GM18511 (cell line): Measurements from ENCODE around the gene TCF3.

Experiments
- ATAC-seq: cut with Tn5 transposase; IDR thresholded peaks from one replicate; pipeline ENCODE4 v1.9.1; 2021; ENCODE audit warnings: mild to moderate bottlenecking, moderate library complexity; ENCODE audit not compliant: unreplicated experiment

The TCF3 gene

DNA sequence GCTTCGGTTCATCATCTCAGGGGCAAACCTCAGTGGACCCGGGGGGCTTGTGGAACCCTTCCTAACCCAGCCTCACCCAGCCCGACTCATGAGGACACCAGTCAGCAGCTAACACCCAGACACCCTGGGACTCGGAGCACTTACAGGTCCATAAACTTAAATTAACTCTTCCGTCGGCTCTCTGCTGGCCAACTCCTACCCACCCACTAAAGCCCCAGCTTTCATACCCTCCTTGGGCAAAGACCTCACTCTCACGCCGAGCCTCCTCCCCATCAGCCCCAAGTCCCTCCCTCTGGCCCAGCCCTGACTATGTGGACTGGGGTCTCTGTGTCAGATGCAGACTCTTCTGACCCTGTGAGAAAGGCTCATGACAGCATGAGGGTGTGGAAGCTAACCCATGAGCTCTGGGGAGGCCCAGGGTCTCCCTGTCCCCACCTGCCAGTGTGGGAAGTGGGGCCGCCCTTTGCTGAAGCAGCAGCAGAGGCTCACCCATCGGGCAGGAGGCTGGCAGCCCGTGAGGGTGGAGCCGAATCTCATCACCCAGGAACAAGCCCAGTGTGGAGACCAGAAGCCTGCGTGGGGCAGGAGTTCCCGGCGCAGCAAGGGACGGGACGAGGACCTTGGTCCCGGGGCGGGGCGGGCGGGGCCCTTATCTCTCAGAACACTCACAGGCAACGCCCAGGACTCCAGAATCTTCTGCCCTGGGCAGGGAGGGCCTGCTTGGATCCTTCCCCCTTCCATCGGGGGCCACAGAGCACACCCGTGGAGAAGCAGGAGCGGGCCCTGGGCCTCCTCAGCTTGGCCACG is 19.8 kb downstream of the TCF3 start:
- ATAC-seq, result no peak

- no peak for ATAC-seq
These were observed 20.8 kb downstream of the TCF3 start for GRCh38 chr19:1631557-1632100.

GRCh38 chr19:1630811-1631210 is 21.6 kb downstream of the TCF3 start:
- ATAC-seq, result no peak

DNA sequence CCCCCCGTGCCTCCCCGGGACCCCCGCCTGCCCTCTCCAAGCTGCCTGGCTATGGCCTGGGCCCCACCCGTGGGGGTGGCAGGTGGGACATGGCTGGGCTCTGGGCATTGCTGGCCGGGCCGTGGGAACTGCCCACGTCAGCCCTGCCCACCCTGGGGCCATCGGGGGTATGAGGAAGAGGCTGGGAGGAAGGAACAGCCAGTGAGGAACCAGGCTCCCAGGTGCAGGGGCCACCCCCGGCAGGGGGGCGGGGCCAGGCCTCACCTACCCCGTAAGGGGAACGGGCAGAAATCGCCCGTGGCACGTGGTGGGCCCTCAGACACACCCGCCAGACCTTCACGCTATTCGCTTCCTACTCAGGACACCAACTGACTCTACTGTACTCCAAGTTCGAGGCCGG is 22.4 kb downstream of the TCF3 start:
- ATAC-seq, result no peak

- ATAC-seq, result no peak
These were observed 23.1 kb downstream of the TCF3 start for GRCh38 chr19:1629256-1629808.

DNA sequence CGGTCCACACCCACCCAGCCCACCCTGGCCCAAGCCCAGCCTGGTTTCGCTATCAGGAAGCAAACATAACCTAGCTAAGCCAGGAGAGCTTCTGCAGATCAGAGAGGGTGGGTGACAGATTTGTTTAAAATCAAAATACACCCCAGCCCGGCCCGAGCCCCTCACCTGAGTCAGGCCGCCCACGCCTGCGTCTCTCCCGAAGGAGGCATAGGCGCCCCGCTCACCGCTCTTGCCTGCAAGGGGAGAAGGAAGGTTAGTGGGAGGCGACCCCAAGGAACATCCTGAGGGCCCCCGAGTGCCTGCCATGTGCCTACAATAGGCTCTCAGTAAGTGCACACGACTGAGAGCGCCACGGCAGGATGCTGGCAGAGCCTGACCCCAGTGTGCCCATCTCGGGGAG is 25.2 kb downstream of the TCF3 start:
- ATAC-seq, result no peak

DNA sequence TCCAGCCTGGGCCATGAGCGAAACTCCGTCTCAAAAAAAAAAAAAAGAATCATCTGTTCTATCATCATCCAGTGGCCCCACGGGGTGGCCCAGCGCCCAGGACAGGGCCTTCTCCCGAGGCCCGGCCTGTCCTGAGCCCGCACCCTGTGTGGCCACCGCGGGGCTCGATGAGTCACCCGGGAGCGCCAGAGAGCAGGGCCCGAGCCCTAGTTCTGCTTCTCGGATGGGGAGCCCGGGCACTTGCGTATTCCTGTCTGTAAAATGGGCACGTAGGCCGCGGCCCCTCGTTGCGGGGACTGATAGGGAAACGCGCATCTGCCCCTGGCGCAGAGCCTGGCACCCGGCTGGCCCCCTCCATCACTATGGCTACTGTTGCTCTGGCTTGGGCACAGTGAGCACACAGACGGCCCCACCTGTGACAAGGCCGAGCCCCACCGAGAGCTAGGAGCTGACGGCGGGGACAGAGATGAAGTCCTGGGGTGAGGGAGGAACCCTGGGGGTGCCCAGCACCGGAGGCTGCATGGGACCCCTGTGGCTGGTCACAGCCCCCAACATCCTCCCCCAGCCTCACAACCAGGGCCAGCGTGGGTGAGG is 25.9 kb downstream of the TCF3 start:
- ATAC-seq, result no peak

GRCh38 chr19:1624458-1624857 is 28.0 kb downstream of the TCF3 start:
- ATAC-seq, result no peak

GRCh38 chr19:1622541-1622940 is 29.9 kb downstream of the TCF3 start:
- no peak for ATAC-seq

DNA sequence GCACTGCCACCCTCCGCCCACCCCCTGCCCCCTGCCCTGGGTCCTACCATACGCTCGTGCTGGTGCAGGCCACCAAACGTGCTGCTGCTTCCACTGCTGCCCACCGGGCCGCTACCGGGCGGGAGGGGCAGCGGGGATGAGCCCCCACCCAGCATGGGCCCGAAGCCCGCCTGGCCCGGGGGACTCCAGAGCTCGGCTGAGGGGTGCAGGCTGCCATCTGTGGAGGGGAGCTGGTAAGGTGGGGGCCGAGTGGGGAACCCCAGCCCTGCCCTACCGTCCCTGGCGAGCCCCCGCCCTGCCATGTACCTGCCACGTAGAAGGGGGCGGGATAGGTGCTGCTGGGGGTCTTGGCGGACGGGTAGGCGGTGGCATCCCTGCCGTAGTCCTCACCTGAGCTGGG is 30.4 kb downstream of the TCF3 start:
- ATAC-seq, result no peak

DNA sequence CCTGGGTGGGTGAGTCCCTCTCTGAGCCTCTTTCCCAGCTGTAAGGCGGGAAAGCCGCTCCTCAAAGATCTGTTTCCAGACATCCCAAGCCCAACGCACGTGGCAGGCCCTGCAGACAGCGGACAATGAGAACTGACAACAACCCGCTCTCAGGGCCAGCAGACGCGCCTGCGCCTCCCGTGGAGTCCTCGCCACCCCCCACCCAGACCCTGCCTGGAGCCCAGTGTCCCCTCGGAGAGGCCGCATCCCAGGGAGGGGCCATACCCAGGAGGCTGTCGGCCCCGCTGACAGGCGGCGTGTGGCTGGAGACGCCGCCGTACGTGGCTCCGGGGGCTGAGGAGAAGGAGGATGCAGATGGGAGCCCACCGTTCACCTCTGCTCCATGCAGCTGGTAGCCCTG is 30.8 kb downstream of the TCF3 start:
- no peak for ATAC-seq

DNA sequence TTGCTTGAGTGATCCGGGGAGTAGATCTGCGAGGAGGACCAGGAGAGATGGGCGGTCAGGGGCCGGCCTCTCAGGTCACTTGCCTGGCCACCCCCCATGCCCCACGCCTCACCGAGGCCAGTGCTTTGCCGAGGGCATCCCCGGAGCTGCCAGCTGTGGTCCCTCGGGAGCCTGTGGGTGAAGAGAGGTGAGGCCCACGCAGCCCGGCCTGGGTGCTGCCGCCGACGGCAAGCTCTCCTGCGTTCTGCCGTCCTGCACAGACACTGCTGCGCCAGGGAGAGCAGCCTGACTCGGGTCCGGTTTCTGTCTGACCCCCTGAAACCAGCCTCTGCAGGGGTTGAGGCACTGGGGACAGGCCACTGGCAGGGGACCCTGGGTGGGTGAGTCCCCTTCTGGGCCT is 31.4 kb downstream of the TCF3 start:
- no peak for ATAC-seq

DNA sequence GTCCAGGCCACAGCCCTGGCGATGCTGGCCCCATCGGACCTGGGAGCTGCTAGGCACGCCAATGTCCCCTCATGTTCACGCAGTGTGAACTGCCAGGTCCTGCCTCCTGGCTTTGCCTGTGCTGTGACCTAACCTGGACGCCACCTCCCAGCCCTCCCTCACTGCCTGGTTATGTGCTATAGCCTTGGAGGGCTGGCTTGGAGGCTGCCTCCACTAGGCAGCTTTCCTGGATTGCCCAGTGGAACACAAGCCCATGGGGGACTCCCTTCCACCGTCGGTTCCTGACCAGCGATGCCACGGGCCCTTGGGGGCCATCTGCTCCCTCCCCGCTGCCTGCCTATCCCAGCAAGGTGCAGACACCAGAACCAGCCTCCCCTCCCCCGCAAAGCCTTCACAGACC is 31.9 kb downstream of the TCF3 start:
- ATAC-seq, result no peak

DNA sequence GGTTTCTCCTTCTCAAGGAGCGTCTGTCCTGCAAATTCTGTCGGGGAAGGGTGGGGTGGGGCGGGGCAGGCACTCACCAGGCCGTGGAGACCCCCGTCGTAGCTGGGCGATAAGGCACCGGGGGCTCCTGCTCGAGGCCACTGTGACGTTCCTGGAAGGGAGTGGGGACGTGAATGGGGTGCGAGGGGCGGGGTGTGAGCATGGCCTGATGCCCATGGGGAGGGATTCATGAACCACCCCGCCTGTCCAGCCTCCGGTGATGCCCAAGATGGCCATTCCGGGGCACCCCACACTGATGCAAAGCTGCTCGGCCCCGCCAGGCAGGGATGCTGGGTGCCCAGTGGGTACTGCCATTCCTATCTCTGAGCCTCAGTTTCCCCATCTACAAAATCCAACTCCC is 32.7 kb downstream of the TCF3 start:
- no peak for ATAC-seq

GRCh38 chr19:1619094-1619439 is 33.3 kb downstream of the TCF3 start:
- no peak for ATAC-seq

DNA sequence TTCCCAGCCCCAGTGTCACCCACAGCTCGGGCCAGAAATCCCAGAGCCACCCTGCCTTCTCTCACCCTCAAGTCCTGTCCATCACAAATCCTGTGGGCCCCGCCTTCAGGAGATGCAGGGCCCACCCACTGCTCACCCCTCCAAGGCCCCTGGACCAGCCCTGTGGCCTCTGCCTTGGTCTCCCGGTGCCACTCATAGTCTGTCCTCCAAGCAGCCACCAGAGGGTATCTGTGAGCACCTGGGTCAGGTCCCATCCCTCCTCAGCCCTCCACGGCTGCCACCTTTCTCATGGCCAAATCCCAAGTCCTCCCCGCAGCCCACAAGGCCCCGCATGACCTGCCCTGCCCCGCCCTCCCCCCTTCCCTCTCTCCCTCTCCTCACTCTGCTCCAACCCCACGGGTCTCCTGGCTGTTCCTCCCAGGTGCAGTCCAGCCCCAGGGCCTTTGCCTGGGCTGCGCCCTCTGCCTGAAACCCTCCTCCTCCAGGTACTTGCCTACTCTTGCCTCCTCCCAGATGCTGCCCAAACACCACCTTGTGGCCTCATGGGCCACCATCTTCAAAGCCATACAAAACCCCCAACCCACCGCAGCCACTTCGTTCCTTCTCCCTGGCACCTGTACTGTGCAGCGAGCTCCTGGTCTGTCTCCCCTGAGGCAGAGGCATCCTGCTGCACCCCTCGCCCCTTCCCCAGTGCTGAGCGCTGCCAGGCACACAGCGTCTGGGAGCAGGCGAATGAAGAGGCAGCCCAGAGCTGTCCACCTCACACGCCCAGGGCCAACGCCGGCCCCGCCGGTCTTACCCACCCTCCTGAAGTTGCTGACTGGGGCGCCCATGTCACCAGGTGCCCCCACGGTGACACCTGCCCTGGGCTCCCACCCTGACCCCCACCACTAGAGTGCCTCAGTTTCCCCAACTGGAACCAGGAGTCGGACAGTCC is 34.0 kb downstream of the TCF3 start:
- ATAC-seq, result no peak

- ATAC-seq, result no peak
These were observed 35.5 kb downstream of the TCF3 start for GRCh38 chr19:1616875-1617274.

DNA sequence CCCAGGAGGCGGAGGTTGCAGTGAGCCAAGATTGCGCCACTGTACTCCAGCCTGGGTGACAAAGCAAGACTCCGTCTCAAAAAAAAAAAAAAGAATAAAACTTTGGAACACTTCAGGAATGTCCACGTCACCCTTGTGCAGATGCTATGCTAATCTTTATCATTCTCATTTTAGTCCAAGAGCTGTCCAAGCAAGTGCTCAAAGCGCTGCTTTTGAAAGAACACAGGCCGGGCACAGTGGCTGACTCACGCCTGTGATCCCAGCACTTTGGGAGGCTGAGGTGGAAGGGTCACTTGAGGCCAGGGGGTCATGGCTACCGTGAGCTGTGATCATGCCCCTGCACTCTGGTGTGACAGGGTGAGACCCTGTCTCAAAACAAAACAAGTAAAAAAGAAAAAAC is 36.0 kb downstream of the TCF3 start:
- ATAC-seq, result no peak

GRCh38 chr19:1615156-1615765 is 37.2 kb downstream of the TCF3 start:
- ATAC-seq, result no peak

DNA sequence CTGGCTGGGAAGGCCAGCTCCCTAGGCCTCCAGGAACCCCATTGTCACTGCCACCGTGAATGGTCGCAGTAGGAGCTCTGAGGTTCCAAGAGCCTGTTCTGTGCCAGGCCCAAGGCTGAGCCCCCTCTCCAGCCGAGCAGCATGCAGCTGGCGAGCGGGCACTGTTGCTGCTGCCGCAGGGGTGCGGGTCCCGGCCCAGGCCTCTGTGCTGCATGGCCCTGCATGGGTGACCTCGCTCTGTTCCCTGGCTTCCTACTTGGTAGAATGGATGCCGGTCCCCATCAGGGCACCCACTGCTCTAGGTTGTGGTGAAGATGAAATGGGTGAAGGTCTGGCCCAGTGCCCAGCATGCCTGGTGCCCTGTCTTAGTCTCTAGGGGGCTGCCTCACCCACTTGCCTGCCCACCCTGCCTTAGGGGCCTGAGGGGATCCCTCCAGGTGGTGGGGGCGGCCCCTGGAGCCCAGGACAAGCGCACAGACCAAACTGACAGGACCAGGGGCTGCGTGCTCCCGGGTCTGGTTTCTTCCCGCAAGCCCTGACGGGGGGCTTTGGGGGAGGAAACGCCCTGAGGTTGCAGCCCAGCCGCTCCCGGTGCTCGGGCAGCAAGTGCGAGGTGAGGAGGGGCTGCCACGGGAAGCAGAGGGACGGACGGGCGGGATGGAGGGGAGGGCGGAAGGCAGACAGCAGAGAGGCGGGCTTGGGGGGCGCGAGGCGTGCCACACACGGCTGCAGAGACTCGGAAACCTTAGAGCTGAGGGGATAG is 38.4 kb downstream of the TCF3 start:
- no peak for ATAC-seq
